HCT116 (cell line): ENCODE results near the gene TRAF3. TPM values are rescaled to one million over a fixed set of nuclear protein-coding genes. Genes with fewer than 3 reads are reported as not detected.

Source experiments
- ATAC-seq: fragments of 200-7000 bp; cut with Tn5 transposase; 2 replicates; pipeline ENCODE4 v1.9.1; 2020; ENCODE audit warnings: mild to moderate bottlenecking, moderate library complexity
- BruUV-seq: library from RNA; stranded (reverse); fragments of 400-500 nt; replicated peaks from 2 replicates; lab custom pipeline; 2021; lab: Mats Ljungman, UMichigan
- CTCF ChIA-PET: fragments of 300-600 bp; sonication (Branson Sonifier 250); formaldehyde crosslinking; loops from one replicate; lab custom pipeline; 2021; ENCODE audit warnings: antibody characterized with exemption; lab: Charles Lee
- POLR2A ChIA-PET: fragments of 300-600, 350-600 bp; sonication (Branson Sonifier 250); formaldehyde crosslinking; loops from one replicate; lab custom pipeline; 2021; ENCODE audit warnings: antibody characterized with exemption; lab: Charles Lee
- RAD21 ChIA-PET, 2 experiments: fragments of 300-600 bp; sonication (Branson Sonifier 250); formaldehyde crosslinking; loops; one replicate each; lab custom pipeline; 2023; ENCODE audit warnings: low total read pairs in 2 of 2; ENCODE audit not compliant: uncharacterized antibody in 2 of 2, unreplicated experiment in 2 of 2, low non-redundant PET in 1 of 2; lab: Charles Lee
- DNase-seq: peaks from one replicate; pipeline ENCODE4 v3.0.0-alpha.2; 2010; ENCODE audit warnings: low read depth, low spot score
- H2AFZ ChIP-seq: fragments of 200-600 bp; shearing (Covaris generic), sonication (generic); 2 replicates; pipeline ENCODE4 v1.6.1; 2017; ENCODE audit warnings: low read depth, mixed run types, mixed read lengths, antibody characterized with exemption, low read length; ENCODE audit not compliant: poor library complexity, severe bottlenecking
- H3K27ac ChIP-seq: 2 replicates; pipeline ENCODE4 v1.5.1; 2012; ENCODE audit warnings: low read depth, low read length
- H3K27me3 ChIP-seq: fragments of 200-600 bp; sonication (generic); 2 replicates; pipeline ENCODE4 v1.6.1; 2016; ENCODE audit warnings: mixed run types, low read length, mixed read lengths; ENCODE audit not compliant: insufficient read depth
- H3K36me3 ChIP-seq, 2 experiments: fragments of 200-500 bp in 1 of 2; fragments of 200-600 bp in 1 of 2; sonication (Bioruptor generic) in 1 of 2; sonication (generic) in 1 of 2; 2 replicates each; pipeline versions ENCODE4 v1.5.1 to v1.6.1; 2014 to 2016; ENCODE audit warnings: low read length in 2 of 2, inconsistent platforms in 1 of 2, mixed read lengths in 1 of 2, mixed run types in 1 of 2; ENCODE audit not compliant: insufficient read depth in 2 of 2, control insufficient read depth in 1 of 2
- H3K4me1 ChIP-seq, 2 experiments: fragments of 200-600 bp in 1 of 2; sonication (generic) in 1 of 2; 2 replicates each; pipeline versions ENCODE4 v1.5.1 to v1.6.1; 2012 to 2017; ENCODE audit warnings: low read length in 2 of 2, inconsistent platforms in 1 of 2, mild to moderate bottlenecking in 1 of 2, mixed read lengths in 1 of 2, mixed run types in 1 of 2, moderate library complexity in 1 of 2; ENCODE audit not compliant: insufficient read depth in 2 of 2, control insufficient read depth in 1 of 2
- H3K4me2 ChIP-seq: fragments of 200-600 bp; sonication (generic); 2 replicates; pipeline ENCODE4 v1.6.1; 2017; ENCODE audit warnings: mixed run types, low read length, mixed read lengths
- H3K4me3 ChIP-seq, 2 experiments: fragments of 200-600 bp in 1 of 2; sonication (generic) in 1 of 2; replicated peaks in 1 of 2; 2 replicates each; pipeline ENCODE4 v1.5.1; 2011 to 2016; ENCODE audit warnings: low read length in 2 of 2, control low read depth in 1 of 2, low read depth in 1 of 2, mild to moderate bottlenecking in 1 of 2, mixed read lengths in 1 of 2, mixed run types in 1 of 2
- H3K79me2 ChIP-seq: fragments of 200-600 bp; sonication (generic); 2 replicates; pipeline ENCODE4 v1.6.1; 2017; ENCODE audit warnings: mild to moderate bottlenecking, mixed run types, low read length, moderate library complexity, mixed read lengths; ENCODE audit not compliant: insufficient read depth
- H3K9ac ChIP-seq: fragments of 200-600 bp; sonication (generic); 2 replicates; pipeline ENCODE4 v1.6.1; 2016; ENCODE audit warnings: low read length, mixed read lengths
- H3K9me2 ChIP-seq: fragments of 200-600 bp; sonication (generic), shearing (Covaris generic); 2 replicates; pipeline ENCODE4 v1.6.1; 2017; ENCODE audit warnings: mixed run types, mild to moderate bottlenecking, moderate library complexity; ENCODE audit not compliant: insufficient read depth
- H3K9me3 ChIP-seq, 2 experiments: fragments of 200-500 bp in 1 of 2; fragments of 200-600 bp in 1 of 2; sonication (Bioruptor generic) in 1 of 2; sonication (generic) in 1 of 2; 2 replicates each; pipeline ENCODE4 v1.6.1; 2014 to 2017; ENCODE audit warnings: low read length in 2 of 2, mixed read lengths in 2 of 2, inconsistent platforms in 1 of 2, low read depth in 1 of 2, mild to moderate bottlenecking in 1 of 2, mixed run types in 1 of 2, moderate library complexity in 1 of 2; ENCODE audit not compliant: control insufficient read depth in 1 of 2, insufficient read depth in 1 of 2
- H4K20me1 ChIP-seq: fragments of 200-600 bp; sonication (generic), shearing (Covaris generic); 2 replicates; pipeline ENCODE4 v1.6.1; 2017; ENCODE audit warnings: mixed run types, mild to moderate bottlenecking, moderate library complexity; ENCODE audit not compliant: insufficient read depth
- CBX3 ChIP-seq: IDR thresholded peaks from 2 replicates; pipeline ENCODE4 v1.6.1; 2012; ENCODE audit warnings: low read depth
- CEBPB ChIP-seq: IDR thresholded peaks from 2 replicates; pipeline ENCODE4 v1.6.1; 2012; ENCODE audit warnings: low read depth
- EGR1 ChIP-seq: IDR thresholded peaks from 2 replicates; pipeline ENCODE4 v1.6.1; 2012; ENCODE audit warnings: low read depth
- ELF1 ChIP-seq: IDR thresholded peaks from 2 replicates; pipeline ENCODE4 v1.6.1; 2012; ENCODE audit warnings: low read depth, borderline replicate concordance
- EZH2 ChIP-seq: fragments of 200-600 bp; sonication (generic); IDR thresholded peaks from 2 replicates; pipeline ENCODE4 v1.6.1; 2017; ENCODE audit warnings: antibody characterized with exemption, mixed run types
- FOSL1 ChIP-seq: IDR thresholded peaks from 2 replicates; pipeline ENCODE4 v1.6.1; 2012; ENCODE audit warnings: low read depth
- POLR2AphosphoS5 ChIP-seq: IDR thresholded peaks from 2 replicates; pipeline ENCODE4 v1.6.1; 2011; ENCODE audit warnings: mild to moderate bottlenecking, low read depth, low read length, moderate library complexity
- RAD21 ChIP-seq: IDR thresholded peaks from 2 replicates; pipeline ENCODE4 v1.6.1; 2012; ENCODE audit warnings: low read depth, mild to moderate bottlenecking
- TCF7L2 ChIP-seq: IDR thresholded peaks from 2 replicates; pipeline ENCODE4 v1.7.0; 2011; ENCODE audit warnings: borderline replicate concordance, inconsistent platforms; ENCODE audit not compliant: insufficient read depth, insufficient read length; ENCODE audit errors: extremely low read depth
- ZFX ChIP-seq: fragments of 450-650 bp; IDR thresholded peaks from 2 replicates; pipeline ENCODE4 v1.6.1; 2017
- intact Hi-C: fragments of 100-400 bp; cut with micrococcal nuclease; formaldehyde crosslinking; loops from 2 replicates; pipeline ENCODE4 v1.10.0; 2022
- total RNA-seq: library from RNA; stranded (reverse); gene quantifications from one replicate; pipeline ENCODE4 v1.2.1, GENCODE V29; 2021; ENCODE audit not compliant: unreplicated experiment
- TF ChIP-seq, protein P1 (sequence below): IDR thresholded peaks from 2 replicates; pipeline ENCODE4 v1.6.1; 2012
- TF ChIP-seq, protein P2 (sequence below): IDR thresholded peaks from 2 replicates; pipeline ENCODE4 v1.6.1; 2011; ENCODE audit warnings: mild to moderate bottlenecking, low read length, moderate library complexity; ENCODE audit not compliant: insufficient replicate concordance; ENCODE audit errors: extremely low read depth
- TF ChIP-seq, protein P3 (sequence below), 3 experiments: fragments of 200-600 bp in 1 of 3; sonication (generic) in 1 of 3; IDR thresholded peaks in 2 of 3; conservative IDR thresholded peaks in 1 of 3; 2 replicates each; pipeline ENCODE4 v1.5.1; 2012 to 2017; ENCODE audit warnings: low read depth in 2 of 3, low read length in 2 of 3, antibody characterized with exemption in 1 of 3, borderline replicate concordance in 1 of 3, control low read depth in 1 of 3, mild to moderate bottlenecking in 1 of 3, mixed read lengths in 1 of 3, mixed run types in 1 of 3, moderate library complexity in 1 of 3; ENCODE audit not compliant: insufficient read depth in 1 of 3
- TF ChIP-seq, protein P4 (sequence below): IDR thresholded peaks from 2 replicates; pipeline ENCODE4 v1.6.1; 2012

The TRAF3 gene
- total RNA-seq, 1 experiment from 2014 or later: 32.1 TPM

DNA sequence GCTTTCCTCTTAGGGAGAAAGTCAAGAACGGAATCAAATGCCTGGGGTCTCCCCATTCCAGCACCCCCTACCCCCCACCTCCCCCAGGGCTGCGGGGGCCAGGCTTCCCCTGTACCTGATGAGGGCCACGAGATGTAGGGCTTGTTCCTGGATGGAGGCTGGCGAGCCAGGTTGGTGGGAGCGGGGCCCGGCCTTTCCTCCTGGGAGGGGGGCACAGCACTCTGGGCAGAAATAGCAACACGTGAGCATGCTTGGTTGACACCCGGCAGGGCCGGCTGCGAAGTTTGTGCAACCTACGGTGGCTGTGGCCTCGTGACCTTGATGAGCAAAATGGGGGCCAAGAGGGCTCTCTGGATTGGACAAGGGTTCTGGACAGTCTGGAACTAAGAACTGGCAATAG, 160.9 kb downstream of the TRAF3 start:
- H3K36me3 ChIP-seq: peaks cover 6 to 14% of the 10 kb centered on the region in 2 experiments; a peak in 2 of 4 replicates

DNA sequence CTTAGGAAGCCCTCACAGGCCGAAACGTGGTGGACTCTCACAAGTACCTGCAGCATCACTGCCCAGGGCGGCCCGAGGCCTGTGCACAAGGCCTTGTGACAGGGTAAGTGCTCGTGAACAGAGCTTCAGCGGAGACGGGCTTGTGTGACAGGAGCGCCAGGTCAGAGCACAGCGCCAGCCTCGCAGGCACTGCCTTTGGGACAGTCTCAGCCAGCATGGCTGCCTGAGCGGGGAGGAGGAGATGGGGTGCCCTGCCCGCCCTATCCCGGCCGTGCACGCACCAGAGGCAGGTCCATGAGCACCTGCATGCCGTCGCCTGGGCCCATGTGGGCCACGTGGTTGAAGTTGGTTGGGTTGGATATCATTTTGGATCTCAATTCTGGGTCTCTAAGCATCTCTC, 162.1 kb downstream of the TRAF3 start:
- ChIA-PET RAD21 (no interaction called here), CTCF (no interaction called here), POLR2A (no interaction called here)
- Histone ChIP-seq H3K27ac (no peak overlapping the region), H3K4me2 (no peak overlapping the region), H3K9me2 (no peaks in the 10 kb centered on the region), H3K27me3 (no peaks in the 10 kb centered on the region), H3K9me3 (no peaks in the 10 kb centered on the region), H3K4me3 (no peak overlapping the region), H2AFZ (no peak overlapping the region), H3K4me1 (no peaks in the 10 kb centered on the region), H3K79me2 (no peaks in the 10 kb centered on the region), H4K20me1 (no peaks in the 10 kb centered on the region), H3K9ac (no peak overlapping the region), H3K36me3 (peaks cover 14 to 25% of the 10 kb centered on the region in 2 experiments; a peak in 2 of 4 replicates)
- no peak for ATAC-seq
- no TSS peak for BruUV-seq
- DNase-seq: no peak
- intact Hi-C loops: no loop called here
- TF ChIP-seq EGR1 (no peak), CBX3 (no peak), RAD21 (no peak), CEBPB (no peak), EZH2 (no peak), POLR2AphosphoS5 (no peak), ZFX (no peak)
- TF ChIP-seq, protein P1, sequence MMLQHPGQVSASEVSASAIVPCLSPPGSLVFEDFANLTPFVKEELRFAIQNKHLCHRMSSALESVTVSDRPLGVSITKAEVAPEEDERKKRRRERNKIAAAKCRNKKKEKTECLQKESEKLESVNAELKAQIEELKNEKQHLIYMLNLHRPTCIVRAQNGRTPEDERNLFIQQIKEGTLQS: no peak
- TF ChIP-seq, protein P2, sequence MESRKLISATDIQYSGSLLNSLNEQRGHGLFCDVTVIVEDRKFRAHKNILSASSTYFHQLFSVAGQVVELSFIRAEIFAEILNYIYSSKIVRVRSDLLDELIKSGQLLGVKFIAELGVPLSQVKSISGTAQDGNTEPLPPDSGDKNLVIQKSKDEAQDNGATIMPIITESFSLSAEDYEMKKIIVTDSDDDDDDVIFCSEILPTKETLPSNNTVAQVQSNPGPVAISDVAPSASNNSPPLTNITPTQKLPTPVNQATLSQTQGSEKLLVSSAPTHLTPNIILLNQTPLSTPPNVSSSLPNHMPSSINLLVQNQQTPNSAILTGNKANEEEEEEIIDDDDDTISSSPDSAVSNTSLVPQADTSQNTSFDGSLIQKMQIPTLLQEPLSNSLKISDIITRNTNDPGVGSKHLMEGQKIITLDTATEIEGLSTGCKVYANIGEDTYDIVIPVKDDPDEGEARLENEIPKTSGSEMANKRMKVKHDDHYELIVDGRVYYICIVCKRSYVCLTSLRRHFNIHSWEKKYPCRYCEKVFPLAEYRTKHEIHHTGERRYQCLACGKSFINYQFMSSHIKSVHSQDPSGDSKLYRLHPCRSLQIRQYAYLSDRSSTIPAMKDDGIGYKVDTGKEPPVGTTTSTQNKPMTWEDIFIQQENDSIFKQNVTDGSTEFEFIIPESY: no peak
- TF ChIP-seq, protein P3, sequence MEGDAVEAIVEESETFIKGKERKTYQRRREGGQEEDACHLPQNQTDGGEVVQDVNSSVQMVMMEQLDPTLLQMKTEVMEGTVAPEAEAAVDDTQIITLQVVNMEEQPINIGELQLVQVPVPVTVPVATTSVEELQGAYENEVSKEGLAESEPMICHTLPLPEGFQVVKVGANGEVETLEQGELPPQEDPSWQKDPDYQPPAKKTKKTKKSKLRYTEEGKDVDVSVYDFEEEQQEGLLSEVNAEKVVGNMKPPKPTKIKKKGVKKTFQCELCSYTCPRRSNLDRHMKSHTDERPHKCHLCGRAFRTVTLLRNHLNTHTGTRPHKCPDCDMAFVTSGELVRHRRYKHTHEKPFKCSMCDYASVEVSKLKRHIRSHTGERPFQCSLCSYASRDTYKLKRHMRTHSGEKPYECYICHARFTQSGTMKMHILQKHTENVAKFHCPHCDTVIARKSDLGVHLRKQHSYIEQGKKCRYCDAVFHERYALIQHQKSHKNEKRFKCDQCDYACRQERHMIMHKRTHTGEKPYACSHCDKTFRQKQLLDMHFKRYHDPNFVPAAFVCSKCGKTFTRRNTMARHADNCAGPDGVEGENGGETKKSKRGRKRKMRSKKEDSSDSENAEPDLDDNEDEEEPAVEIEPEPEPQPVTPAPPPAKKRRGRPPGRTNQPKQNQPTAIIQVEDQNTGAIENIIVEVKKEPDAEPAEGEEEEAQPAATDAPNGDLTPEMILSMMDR (IDR thresholded peaks at IDR 0.05 in 2 of 3, conservative IDR thresholded peaks at IDR 0.05 in 1 of 3; ENCODE audit: borderline replicate concordance in 1 of 3, insufficient read depth in 1 of 3, low read depth in 2 of 3, low read length in 2 of 3): no peak
- TF ChIP-seq, protein P4, sequence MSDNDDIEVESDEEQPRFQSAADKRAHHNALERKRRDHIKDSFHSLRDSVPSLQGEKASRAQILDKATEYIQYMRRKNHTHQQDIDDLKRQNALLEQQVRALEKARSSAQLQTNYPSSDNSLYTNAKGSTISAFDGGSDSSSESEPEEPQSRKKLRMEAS: no peak

More for the DNA sequence above, 160.9 kb downstream of the TRAF3 start:
- ATAC-seq (no peak), DNase-seq (no peak)
- Histone ChIP-seq H3K4me3 (no peak overlapping the region), H4K20me1 (no peaks in the 10 kb centered on the region), H3K4me2 (no peak overlapping the region), H3K79me2 (no peaks in the 10 kb centered on the region), H3K4me1 (no peaks in the 10 kb centered on the region), H3K9me2 (no peaks in the 10 kb centered on the region), H3K27me3 (no peaks in the 10 kb centered on the region), H2AFZ (no peak overlapping the region), H3K27ac (no peak overlapping the region), H3K9me3 (no peaks in the 10 kb centered on the region), H3K9ac (no peak overlapping the region)
- POLR2A ChIA-PET: no interaction called here
- intact Hi-C loops: no loop called here
- TF ChIP-seq TCF7L2 (no peak), ELF1 (no peak), FOSL1 (no peak)
- RAD21 ChIA-PET: no interaction called here
- BruUV-seq: no TSS peak
- CTCF ChIA-PET: no interaction called here
